A549 (cell line): Measurements from ENCODE around the gene MLKL.

Experiments used
- CEBPB ChIP-seq, 2 experiments: fragments of >200 bp in 1 of 2; sonication (Bioruptor Twin) in 1 of 2; formaldehyde crosslinking in 1 of 2; IDR thresholded peaks; 2 replicates each; pipeline ENCODE4 v1.6.1; 2012 to 2016
- CTCF ChIP-seq: fragments of >200 bp; sonication (Bioruptor Twin); formaldehyde crosslinking; IDR thresholded peaks from 3 replicates; pipeline ENCODE4 v1.5.1; 2016
- FOXS1 ChIP-seq: fragments of 250-450 bp; sonication (Bioruptor Pico); IDR thresholded peaks from 2 replicates; pipeline ENCODE4 v1.5.0; 2020; ENCODE audit warnings: mild to moderate bottlenecking, moderate library complexity
- NPAS2 ChIP-seq: fragments of 250-450 bp; sonication (Bioruptor Pico); IDR thresholded peaks from 2 replicates; pipeline ENCODE4 v1.8.0; 2022; ENCODE audit warnings: mild to moderate bottlenecking, moderate library complexity, borderline replicate concordance
- RCOR1 ChIP-seq: fragments of 150-350 bp; IDR thresholded peaks from 2 replicates; pipeline ENCODE4 v1.6.1; 2014; ENCODE audit warnings: antibody characterized with exemption, low read length, low read depth
- RFX5 ChIP-seq: fragments of 450-650 bp; IDR thresholded peaks from 2 replicates; pipeline ENCODE4 v1.7.1; 2014; ENCODE audit warnings: antibody characterized with exemption, mild to moderate bottlenecking, moderate library complexity

- TF ChIP-seq CTCF (no peak), RCOR1 (no peak), NPAS2 (CRISPR knock-in tag) (no peak), RFX5 (no peak), CEBPB (IDR thresholded peaks at IDR 0.05) (no peak), FOXS1 (CRISPR knock-in tag) (no peak)
Observed at GRCh38 chr16:74660383-74660782, 40.3 kb downstream of the MLKL start.
